Measurements from ENCODE around the gene PLA2G4E.

Gene PLA2G4E

DNA sequence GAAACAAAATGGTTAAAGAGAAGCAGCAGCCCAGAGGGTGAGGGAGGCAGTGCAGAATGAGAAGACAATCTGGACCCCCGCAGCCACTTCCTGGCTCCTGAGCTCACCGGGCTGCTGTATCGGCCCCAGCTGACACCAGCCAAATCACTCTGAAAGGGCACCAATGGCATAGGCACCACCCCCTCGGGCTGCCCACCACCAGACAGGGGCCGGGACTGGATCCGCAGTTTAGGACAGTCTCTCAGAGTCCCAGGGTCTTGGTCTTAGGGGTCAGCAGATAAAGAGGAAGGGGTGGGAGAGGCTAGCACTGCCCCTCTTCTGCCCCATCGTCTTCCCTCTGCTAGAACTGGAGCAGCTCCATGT is 30.6 kb downstream of the PLA2G4E start:
- TF ChIP-seq, protein P1, sequence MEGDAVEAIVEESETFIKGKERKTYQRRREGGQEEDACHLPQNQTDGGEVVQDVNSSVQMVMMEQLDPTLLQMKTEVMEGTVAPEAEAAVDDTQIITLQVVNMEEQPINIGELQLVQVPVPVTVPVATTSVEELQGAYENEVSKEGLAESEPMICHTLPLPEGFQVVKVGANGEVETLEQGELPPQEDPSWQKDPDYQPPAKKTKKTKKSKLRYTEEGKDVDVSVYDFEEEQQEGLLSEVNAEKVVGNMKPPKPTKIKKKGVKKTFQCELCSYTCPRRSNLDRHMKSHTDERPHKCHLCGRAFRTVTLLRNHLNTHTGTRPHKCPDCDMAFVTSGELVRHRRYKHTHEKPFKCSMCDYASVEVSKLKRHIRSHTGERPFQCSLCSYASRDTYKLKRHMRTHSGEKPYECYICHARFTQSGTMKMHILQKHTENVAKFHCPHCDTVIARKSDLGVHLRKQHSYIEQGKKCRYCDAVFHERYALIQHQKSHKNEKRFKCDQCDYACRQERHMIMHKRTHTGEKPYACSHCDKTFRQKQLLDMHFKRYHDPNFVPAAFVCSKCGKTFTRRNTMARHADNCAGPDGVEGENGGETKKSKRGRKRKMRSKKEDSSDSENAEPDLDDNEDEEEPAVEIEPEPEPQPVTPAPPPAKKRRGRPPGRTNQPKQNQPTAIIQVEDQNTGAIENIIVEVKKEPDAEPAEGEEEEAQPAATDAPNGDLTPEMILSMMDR (IDR thresholded peaks at IDR 0.05; ENCODE audit: control insufficient read depth, insufficient read depth, low read depth, low read length, missing control alignments), result no peak
- no peak overlapping the region for H3K4me3 ChIP-seq (ENCODE audit: control insufficient read depth, low read depth, low read length)
- no peak for DNase-seq (ENCODE audit: low read depth)

DNA sequence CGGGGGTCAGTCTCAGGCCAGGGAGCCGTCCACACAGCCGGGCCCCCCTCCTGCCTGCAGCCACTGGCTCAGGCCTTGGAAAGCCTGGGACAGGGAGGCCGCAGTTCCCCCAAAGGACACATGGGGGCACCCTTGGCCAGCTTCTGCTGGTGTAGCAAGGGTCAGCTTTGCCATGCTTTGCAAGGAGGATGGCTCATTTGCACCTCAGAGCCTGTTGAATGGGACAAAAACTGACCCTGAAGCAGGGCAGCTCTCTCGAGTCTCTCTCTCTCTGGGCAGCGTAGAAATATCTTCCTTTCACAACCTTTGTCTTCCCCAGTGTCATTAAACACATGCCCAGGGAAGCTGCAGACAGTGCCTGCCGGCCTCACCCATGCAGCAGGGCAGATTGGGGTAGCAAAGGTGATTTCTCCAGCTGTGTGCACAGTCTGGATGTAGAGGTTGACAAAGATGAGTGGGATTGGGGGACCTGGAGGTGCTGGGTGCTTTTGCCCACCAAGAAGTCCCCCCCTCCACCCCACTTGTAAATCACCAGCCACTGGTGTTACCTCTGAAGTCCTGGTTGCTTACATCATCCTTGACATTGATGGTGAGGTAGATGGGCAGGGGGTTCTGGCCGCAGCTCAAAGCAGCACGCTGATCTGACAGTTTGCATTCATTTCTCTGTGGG is 31.1 kb downstream of the PLA2G4E start:
- TF ChIP-seq, protein P1 (IDR thresholded peaks at IDR 0.05; ENCODE audit: control insufficient read depth, insufficient read depth, low read depth, low read length, missing control alignments), result peak; percentile 100
- H3K4me3 ChIP-seq (ENCODE audit: control insufficient read depth, low read depth, low read length), result no peak overlapping the region
- DNase-seq (ENCODE audit: low read depth), result no peak

DNA sequence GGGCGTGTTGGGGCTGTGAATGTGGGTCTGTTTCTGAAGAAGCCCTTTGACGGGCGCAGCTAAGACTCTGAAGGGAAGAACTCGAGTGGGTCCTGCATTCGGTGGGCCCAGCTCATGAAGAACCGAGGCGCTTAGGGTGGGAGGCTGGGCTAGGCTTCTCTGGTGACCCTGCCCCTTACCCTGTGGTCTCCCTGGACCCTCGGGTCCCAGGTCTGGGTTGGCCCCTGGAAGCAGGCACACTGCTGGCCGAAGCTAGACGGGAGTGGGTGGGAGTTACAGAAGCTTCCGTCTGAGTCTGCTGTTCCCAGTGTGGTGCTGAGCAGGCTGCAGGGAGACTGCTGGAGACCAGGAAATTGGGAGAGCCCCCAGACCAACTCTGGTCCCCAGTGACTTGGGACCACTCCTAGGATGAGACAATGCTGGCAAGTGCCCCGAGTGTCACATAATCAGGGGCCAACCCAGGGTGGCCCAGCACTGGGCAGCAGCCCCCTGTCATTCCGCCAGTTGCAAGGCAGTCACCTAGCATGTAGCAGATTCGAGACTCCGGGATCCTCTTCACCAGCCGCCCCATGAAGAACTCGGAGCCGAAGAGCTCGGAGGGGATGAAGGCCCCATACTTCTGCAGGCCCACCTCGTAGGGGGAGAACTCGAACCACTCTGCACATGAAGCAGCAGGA is 31.8 kb downstream of the PLA2G4E start:
- TF ChIP-seq, protein P1 (IDR thresholded peaks at IDR 0.05; ENCODE audit: control insufficient read depth, insufficient read depth, low read depth, low read length, missing control alignments), result no peak
- no peak for DNase-seq (ENCODE audit: low read depth)
- H3K4me3 ChIP-seq (ENCODE audit: control insufficient read depth, low read depth, low read length), result no peak overlapping the region

DNA sequence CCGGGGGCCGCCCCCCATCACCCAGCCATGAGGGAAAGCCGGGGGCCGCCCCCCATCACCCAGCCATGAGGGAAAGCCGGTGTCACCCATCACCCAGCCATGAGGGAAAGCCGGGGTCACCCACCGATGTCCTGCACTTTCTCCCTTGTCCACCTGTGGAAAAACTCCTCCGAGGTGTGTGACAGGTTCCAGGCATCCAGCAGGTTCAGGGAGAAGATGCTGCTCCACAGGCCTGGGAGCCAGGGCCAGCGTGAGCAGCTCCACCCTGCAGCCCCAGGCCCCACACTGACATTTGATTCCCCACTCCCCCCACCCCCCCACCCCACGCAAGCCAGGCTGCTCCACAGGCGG is 32.9 kb downstream of the PLA2G4E start:
- H3K4me3 ChIP-seq (ENCODE audit: control insufficient read depth, low read depth, low read length), result no peak overlapping the region
- TF ChIP-seq, protein P1 (IDR thresholded peaks at IDR 0.05; ENCODE audit: control insufficient read depth, insufficient read depth, low read depth, low read length, missing control alignments), result no peak
- DNase-seq (ENCODE audit: low read depth), result no peak

DNA sequence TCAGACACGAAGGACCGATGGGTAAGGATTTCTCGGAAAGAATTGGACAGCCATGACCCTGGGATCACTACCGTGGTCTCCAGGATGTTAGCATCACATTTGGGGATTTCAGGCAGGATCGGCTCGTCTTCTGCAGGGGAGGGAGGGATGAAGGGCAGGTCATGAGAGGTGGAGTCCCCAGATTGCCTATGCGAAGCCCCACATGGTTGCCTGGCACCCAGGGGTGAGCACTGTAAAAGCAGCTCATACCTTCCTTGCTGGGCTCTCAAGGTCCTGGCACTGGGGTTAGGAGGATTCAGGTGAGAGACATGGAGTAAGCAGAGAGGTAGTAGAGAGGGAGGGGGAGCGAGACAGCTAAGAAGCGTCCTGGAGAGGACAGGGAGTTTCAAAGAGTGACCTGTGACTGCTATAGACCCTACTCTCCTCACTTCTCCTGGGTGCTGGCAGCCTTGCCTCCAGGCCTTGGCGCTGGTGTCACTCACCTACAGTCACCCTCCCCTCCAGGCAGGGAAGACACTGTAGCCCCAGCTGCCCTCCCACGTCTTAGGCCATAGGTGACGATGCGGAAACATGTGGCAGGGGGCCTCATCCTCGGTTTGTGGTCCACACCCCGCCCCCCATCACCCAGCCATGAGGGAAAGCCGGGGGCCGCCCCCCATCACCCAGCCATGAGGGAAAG is 33.5 kb downstream of the PLA2G4E start:
- TF ChIP-seq, protein P1 (IDR thresholded peaks at IDR 0.05; ENCODE audit: control insufficient read depth, insufficient read depth, low read depth, low read length, missing control alignments), result no peak
- no peak overlapping the region for H3K4me3 ChIP-seq (ENCODE audit: control insufficient read depth, low read depth, low read length)
- no peak for DNase-seq (ENCODE audit: low read depth)

DNA sequence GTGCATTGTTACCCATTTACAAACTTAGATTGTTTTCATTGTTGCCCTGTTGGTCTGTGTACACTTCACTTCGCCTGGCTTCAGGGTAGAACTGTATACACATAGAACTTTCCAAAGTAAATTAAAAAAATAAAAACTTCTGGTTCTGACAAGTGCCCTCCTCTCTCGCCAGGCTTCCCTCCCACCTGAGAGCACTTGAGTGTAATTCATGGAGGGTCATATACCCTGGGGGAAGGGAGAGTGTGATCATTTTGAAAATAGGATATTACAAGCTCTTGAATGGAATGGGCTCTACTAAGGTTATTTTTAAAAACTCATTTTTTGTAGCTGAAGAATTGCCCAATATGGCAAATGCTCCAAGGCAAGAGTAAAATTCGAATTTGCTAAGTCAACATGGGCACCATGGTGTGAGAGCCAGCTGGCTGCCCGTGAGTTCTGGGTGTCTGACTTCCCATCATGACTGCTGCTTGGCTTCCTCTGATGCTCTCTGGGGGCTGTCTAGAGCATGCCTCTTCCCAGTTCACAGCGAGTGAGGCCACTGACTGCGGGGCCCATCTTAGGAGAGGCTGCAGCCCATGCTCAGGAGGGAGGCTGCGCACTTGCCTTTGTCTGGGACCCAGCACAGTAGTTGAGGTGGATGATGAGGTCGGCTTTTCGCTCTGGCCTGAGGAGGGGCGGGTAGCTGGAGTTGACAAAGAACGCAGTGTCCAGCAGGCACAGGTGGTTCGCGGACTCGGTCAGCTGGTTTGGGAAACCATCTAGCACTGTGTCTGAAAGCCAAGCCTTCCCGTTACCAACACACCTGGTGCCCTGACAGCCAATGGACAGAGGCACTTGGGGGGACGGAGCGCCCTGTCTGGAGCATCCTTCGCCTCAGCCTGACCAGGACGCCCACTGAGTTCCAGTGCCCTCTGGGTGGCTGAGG is 35.3 kb downstream of the PLA2G4E start:
- no peak overlapping the region for H3K4me3 ChIP-seq (ENCODE audit: control insufficient read depth, low read depth, low read length)
- DNase-seq (ENCODE audit: low read depth), result no peak
- TF ChIP-seq, protein P1 (IDR thresholded peaks at IDR 0.05; ENCODE audit: control insufficient read depth, insufficient read depth, low read depth, low read length, missing control alignments), result no peak

Data from AG09309 (cell line).